HG02610 (cell line): ENCODE data around the gene RSKR.
"Not testable (repeated sequence)": the region's sequence is repeated elsewhere in the genome, so short reads cannot be mapped to it uniquely, and the experiment has no call there.

ENCODE experiments used
- ATAC-seq: cut with Tn5 transposase; IDR thresholded peaks from one replicate; pipeline ENCODE4 v1.9.1; 2021; ENCODE audit warnings: mild to moderate bottlenecking, moderate library complexity; ENCODE audit not compliant: unreplicated experiment

The RSKR gene

DNA sequence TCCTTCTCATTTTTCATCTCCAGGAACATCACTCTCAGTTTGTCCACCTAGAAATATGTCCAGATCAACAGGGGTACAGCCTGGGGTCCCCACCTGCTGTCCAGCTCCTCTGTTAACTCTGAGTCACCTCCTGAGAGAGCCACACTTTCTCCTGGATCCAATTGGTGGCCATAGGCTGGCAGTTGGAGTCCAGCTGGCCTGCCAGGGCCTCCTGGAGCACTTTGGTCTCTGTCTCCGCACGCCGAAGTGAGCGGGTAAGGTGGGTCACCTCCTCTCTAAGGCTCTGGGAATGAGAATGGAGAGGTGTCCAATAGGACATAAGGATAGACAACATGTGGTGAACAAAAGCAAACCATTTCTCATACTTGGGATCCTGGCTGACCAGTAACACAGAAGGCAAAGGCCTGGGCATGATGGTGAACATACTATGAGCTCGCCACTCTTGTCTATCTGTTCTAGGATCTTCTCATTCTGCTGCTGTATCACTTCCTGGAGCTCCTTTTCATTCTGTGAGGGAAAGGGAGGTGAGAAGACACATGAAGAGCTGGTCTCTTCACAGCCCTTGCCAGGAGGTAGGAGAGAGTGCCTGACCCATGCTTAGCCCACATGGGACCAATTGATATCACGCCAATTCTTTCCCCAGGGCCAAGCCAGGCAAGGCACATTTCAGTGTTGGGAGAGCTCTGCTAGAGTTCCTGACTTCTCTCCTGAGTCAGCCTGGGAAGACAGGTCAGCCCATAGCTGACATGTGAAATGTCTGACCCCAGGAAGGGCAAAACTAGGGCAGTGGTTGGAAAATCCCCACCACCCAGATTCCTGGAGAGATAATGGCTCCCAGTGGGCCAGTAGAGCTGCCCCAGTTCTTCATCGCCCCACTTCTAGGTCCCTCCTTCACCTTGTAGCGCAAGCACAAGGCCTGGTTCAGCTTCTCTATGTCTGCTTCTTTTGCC, 35.5 kb downstream of the RSKR start:
- ATAC-seq = no peak

DNA sequence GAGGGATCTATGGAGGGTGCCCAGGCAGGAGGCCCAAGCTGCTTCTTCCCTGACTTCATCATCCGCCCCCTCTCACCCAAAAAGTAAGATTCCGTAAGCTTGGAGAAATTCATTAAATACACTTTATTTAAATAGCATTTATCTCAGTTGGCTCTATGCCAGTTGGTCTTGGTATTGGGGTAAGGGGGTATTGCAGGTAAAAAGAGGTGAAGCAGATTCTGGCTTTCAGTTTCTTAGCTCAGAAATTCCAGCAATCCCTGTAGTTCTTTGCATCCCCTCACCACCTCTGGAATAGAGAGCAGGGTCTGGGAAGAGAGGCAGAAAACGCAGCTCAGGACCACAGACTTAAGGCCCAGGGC, 36.5 kb downstream of the RSKR start:
- ATAC-seq = no peak

DNA sequence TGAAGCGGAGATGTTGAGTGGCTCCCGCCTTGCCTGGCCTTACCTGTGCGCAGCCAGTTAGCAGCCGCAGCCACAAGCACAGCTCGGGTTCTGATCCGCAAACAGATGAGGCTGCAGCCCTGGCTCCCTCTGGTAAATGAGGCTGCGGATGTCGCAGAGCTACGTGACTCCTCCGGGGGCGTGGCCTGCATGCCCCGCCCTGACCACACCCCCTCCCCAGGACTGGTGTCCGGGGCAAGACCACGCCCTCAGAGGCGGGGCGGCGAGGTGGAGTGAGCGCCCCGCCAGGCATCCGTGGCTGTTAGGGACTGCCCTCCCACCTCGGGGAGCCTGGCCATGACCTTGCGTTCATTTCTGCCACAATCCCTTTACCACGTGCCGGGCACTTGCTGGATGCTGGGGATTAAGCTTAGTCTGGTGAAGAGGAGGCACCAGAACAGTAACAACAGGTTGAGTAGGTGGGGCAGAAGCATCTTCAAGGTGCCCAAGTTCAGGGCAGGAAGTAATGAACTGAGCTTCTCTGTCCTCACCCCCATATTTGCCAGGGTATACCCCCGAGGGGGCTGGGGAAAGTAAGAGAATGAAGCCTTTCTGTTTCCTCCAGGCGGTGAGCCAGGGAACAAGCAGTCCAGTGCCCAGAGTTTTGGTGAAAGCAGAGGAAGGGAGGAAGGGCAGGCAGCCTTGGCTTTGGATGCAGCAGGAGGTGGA, 37.1 kb downstream of the RSKR start, which contains the start of gene ALDOC:
TSS of gene ALDOC (minus strand) at position 138 of the 708 bp plus-strand sequence. CDS start 1,363 bp downstream, outside the sequence.
- ATAC-seq = peak; percentile 84

DNA sequence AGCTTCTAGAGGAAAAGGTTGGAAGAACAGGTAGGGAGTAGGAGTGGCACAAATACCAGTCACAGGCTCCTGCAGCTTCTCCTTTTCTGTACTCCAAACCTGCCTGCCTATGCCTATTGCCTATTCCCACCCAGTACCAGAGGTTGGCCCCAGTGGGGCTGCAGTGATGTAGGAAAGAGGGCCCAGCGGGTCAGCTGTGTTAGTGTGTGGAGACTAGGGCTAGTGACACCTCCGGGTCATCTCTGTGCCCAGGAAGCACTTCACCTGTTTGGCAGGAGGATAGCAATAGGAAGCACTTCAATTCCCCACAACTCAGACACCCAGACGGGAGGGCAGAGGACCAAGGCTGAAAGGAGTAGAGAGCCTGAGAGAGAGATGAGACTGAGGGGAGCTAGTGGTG, 38.0 kb downstream of the RSKR start:
- not testable (repeated sequence) for ATAC-seq

DNA sequence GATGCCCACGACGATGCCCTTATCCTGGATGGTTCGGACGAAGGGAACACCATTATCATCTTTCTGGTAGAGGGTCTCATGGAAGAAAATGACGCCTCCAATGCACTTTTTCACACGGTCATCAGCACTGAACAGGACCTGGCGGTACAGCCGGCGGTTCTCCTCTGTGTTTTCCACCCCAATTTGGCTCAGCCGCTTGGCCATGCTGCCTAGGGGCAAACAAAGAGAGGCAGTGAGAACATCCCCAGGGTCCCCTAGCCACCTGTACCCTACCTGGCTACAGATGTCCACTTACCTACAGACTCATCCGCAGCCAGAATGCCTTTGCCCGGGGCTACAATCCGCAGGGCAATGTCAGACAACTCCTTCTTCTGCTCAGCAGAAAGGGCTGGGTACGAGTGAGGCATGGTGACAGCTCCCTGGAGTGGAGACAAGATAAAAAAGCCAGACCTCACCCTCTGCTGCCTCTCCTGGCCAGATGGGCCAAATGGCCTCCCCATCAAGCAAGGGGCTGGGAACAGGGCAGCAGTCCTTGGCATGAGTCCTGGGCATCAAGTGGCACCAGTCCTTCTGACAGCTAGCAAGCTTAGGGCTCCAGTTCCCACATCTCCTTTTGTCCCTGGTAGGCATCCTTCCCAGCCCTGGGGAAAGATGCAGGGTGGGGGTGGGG, 38.7 kb downstream of the RSKR start:
- ATAC-seq = no peak

DNA sequence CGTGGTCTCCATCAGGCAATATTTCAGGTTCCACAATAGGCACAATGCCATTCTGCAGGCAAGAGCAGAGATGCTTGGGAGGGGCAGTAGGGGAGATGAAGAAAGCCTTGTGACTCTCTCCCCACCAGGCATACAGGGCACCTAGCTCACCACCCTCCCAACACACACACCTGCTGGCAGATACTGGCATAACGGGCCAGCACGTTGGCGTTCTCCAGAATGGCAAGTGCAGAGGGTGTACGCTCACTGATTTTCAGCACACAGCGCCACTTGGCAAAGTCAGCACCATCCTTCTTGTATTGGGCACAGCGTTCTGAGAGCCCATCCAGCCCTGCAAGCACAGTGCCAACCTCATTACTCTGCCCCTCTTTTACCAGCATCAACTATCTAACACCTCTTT, 39.5 kb downstream of the RSKR start:
- no peak for ATAC-seq

DNA sequence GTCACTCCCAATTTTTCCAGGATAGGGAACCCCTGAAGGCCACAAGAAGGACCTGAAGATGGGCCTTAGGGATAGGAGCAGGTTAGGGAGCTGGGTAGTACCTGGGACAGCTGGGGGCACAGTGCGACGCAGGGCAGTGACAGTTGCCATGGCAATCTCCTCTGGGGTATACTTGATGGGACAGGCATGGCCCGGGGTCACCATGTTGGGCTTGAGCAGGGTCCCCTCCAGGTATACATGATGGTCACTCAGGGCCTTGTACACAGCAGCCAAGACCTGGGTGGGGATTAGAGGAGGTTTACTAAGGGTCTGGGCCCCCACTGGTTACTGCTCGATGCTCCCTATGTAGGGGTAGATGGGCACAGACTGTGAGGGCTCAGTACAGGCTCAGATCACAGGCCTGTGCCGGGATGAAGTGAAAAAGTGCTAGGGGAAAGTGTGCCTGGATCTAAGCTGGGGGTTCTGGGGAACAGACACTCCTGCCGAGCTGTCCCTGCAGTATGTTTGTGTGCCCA, 40.0 kb downstream of the RSKR start:
- ATAC-seq = no peak

DNA sequence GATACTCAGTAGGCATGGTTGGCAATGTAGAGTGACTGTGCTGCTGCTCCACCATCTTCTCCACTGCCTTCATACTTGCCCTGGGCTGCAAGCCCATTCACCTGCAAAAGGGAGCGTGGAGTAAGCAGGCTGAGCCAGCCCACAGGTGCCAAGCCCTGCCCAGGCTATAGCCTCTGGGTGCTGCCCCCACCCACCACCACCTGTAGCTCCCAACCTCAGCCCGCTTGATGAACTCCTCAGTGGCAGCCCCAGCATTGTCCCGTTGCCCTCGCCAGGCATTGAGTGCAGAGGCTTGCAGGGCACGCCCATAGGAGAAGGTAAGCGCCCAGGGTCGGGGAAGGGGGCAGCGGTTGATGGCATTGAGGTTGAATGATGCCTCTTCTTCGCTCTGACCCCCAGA, 40.5 kb downstream of the RSKR start:
- no peak for ATAC-seq

DNA sequence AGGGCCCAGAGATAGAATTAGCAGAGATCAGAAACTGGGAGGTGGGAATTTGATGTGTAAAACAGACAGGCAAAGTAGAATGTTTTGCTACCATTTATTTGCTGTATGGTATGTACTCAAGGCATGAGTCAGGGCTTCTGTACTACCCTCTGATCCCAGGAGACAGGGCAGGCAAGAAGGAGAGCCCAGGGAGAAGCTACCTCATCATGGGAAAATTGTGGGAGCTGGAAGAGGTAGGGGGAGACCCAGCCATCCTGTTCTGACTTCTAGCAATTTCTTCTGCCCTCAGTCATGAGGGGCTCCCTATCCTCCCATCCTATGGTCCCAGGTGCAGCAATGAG, 41.0 kb downstream of the RSKR start:
- no peak for ATAC-seq

DNA sequence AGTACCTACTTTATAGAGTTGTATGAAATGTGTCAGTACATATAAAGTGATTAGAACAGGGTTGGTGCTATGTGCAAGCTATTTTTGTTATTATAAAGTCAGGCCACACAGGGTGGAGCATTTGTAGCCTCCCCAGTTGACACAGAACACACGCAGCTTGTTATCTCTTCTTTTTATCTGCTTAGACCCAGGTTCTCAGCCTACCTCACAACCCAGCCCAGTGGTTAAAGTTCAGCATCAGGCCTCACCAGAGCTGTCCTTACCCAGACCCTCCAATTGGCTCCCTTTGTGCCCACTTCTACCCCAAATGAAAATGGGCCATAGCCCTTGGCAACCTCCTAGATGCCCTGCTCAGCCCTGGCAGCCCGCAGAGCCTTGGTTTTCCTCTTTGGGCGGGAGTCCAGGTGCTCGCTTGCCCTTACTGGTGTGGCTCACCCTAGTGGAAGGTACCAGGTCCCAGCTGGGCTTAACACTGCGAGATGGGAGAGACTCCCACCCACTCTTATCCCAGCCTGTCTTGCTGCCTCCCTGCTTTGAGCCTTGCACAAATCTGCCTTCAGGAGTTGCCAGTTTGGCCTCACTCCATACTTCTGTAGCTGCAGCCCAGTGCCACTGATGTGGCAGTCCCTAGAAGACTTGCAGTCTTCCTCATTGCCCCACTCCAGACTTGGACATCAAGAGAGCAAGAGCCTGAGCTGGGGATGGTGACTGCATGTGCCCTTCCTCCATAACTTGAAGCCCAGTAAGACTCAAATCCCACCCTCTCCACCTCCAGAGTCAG, 41.5 kb downstream of the RSKR start:
- ATAC-seq = no peak

DNA sequence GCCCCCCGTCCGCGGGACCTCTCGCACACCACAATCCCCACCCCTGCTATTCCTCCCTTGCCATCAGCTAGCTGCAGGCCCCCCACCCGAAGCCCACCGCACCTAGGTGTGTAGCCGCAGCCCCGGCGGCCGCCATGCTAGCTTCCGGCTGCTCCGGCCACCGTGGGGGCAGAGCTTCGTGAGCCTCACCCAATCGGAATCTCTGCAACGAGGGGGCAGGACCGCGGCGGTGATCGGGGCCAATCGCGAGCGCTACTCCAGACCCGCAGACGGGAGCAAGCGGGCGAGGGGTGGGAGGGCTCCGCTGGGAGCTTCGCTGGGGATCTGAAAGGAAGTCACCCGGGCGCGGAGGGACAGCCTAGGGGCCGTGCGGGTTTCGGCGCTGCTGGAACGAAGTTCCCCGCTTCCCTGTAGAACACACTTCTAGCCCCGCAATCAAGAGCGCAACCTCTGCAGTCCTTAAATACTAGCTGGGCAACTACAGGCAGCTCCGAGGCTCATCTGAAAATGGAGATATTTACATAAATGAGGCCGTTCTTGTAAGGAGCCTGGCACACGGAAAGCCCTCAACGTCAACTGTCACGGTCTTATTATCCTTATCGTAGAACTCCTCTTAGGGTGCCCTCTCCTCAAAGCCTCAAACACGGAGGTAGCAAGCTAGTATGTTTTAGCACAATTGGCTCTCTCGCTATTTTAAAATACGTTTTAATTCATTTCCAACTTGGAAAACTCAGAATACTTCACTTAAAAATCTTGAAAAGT, 42.4 kb downstream of the RSKR start, which contains the start of gene PIGS:
TSS of gene PIGS (minus strand) at position 164 of the 762 bp plus-strand sequence. CDS start at position 136, 28 bp downstream.
- ATAC-seq = peak; percentile 86

DNA sequence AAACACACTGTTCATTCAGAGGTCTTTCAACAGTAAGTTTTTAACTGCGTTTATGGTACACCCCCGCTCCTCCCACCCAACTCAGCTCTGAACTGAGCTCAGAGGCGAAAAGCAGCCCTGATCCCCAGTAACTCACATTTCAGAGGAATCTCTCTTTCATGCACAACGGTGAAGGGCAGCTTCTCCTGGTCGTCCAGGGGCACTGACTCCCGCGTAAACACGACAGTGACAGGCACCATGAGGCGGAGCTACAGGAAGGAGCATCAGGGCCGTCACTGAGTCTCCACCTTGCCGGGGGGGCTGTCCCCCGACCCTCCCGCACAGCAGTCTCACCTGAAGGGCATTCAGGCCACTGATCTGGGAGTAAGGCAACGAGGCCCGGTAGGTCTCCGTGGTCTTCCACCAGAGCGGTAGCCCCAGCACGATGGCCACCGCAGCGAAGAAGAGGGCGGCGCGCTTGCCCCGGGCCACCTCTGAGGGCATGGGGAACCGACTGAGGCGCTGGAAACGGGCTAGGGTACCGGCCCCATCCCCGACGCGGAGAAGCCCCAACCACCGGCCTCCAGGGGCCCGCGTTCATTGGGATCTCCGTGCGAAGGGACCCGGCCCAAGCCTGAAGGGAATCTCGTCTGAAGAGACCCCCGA, 43.1 kb downstream of the RSKR start:
- peak; percentile 20 for ATAC-seq

DNA sequence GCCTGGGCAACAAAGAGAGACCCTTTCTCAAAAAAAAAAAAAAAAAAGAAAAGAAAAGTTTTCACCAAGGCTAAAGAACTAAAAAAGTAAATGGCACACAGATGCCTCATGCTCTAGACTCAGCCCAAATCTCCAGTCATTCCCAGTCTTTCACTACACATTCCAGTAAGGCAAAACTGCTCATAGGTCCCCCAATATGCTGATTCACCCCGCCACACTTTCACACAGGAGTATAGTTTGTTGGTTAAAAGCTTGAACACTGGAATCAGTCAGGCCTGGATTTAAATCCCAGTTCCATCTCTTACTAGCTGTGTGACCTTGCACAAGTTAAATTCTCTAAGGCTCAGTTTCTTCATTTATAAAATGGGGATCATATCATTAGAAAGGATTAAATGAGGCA, 44.5 kb downstream of the RSKR start:
- ATAC-seq = no peak

DNA sequence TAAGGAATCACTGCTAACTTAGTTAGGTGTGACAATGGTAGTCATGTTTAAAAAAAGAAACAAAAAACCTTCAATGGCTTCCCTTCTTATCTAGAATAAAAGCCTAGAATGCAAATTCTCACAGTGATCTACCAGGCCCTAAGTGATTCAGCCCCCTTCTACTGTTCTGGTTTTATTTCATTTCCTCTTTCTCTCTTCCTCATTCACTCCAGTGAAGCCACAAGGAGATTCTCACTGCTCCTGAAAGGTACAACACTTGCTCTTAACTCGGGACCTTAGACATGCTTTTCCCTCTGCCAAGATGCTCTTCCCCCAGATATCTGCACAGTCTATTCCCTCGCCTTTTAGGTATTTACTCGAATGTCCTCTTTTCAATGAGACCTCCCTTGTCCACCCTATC, 46.4 kb downstream of the RSKR start:
- ATAC-seq = peak; percentile 30

DNA sequence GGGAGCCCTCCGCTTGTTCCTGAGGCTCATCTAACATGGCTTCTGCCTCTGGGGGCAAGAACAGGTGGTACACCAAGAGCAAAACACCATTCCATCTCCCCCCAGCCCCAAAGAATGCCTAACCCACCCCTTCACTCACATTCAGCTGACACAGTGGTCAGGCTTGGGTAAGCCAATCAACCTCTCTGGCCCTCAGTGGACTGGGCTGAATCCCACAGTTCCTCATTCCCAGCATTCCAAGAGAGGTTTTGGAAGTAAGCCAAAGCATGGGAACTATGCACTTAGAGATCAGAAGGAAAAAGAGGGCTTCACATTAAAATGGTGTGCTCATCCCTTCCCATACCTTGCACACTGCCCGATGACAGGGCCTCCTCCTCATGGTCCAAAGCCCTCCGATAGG, 50.5 kb downstream of the RSKR start:
- no peak for ATAC-seq
